ENCODE results near the gene PYGL.

The PYGL gene

GRCh38 chr14:50978529-50978871 is 34.2 kb upstream of the PYGL start:
- H3K27ac ChIP-seq: no peak overlapping the region
- no peak for TF ChIP-seq CTCF (conservative IDR thresholded peaks at IDR 0.05)

GRCh38 chr14:50977863-50978528 is 33.7 kb upstream of the PYGL start:
- no peak overlapping the region for H3K27ac ChIP-seq
- no peak for TF ChIP-seq CTCF (conservative IDR thresholded peaks at IDR 0.05)

GRCh38 chr14:50974118-50974517 is 29.8 kb upstream of the PYGL start:
- no peak overlapping the region for H3K27ac ChIP-seq
- no peak for TF ChIP-seq CTCF (conservative IDR thresholded peaks at IDR 0.05)

GRCh38 chr14:50972734-50973133 is 28.5 kb upstream of the PYGL start:
- no peak overlapping the region for H3K27ac ChIP-seq
- TF ChIP-seq CTCF (conservative IDR thresholded peaks at IDR 0.05): no peak

GRCh38 chr14:50970886-50971781 is 26.9 kb upstream of the PYGL start:
- H3K27ac ChIP-seq: no peak overlapping the region
- TF ChIP-seq CTCF (conservative IDR thresholded peaks at IDR 0.05): no peak

GRCh38 chr14:50967790-50968189 is 23.5 kb upstream of the PYGL start:
- H3K27ac ChIP-seq: no peak overlapping the region
- no peak for TF ChIP-seq CTCF (conservative IDR thresholded peaks at IDR 0.05)

GRCh38 chr14:50967103-50967502 is 22.8 kb upstream of the PYGL start:
- TF ChIP-seq CTCF (conservative IDR thresholded peaks at IDR 0.05): no peak
- H3K27ac ChIP-seq: no peak overlapping the region
